ENCODE data around the gene TMEM266.

Gene TMEM266

DNA sequence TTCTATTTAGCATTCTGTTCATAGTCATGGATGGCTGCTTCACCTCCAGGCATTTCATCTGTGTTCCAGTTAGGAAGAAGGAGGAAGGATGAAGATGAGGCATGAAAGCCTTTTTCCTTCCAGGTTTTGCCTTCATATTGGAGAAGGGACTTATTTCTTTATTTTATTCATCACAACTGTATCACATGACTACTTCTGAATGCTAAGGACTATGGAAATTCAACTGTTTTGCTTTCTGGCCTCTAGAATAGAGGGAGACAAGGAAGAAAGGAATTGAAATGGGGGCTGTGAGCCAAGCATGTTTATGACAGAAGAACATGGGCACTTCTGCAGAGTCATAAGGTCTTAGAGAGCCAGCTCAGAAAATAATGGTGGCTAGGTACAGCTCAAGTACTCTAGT, 10.4 kb downstream of the TMEM266 start:
- no peak for DNase-seq (ENCODE audit: low spot score)

DNA sequence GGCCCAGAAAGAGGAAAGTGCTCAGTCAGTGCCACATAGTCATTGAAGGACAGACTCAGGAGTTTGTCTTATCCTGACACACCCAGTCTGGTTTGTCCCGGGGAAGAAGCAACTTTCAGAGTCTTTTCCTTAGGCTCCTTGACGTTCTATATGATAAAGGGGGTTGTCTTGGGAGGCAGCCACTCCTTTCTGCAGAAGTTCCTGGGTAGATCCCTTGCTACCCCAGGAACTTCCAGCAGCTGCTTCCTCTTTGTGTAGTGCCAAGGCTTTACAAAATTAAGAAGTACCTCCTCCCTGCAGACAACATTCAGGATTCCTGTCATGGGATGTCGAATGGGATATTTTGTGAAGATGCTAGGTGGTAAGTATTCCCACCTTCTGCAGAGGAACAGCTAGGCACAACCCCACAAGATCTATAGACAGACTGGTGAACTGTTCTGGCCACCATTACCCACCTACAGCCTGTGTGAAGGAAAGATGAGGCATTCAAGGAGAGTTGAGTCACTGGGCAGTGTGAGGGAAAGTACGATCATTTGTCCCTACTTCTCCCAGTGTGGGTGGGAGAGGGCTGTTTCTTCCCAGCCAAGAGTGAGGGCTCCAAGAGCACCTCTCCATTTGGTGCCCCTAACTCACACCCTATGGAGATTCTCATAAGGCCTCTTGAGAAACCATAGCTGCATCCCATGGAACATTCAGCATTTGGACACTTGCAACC, 11.3 kb downstream of the TMEM266 start:
- no peak for DNase-seq (ENCODE audit: low spot score)

DNA sequence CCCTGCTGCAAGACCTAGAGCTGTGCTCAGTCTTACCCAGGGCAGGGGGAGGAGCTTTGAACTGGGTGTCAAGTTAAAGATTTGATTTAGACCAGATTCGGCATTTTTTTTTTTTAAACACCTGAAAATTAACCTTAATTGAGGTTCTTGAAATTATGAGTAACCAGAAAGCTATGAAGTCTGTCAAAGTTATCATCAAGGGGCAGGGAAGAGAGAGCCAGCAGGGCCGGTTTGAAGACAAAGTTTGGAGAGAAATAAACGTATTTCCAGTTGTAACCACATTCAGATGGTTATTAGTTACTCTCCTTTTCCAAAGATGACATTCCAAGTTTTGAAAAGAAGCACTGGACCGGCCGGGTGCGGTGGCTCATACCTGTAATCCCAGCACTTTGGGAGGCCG, 12.0 kb downstream of the TMEM266 start:
- no peak for DNase-seq (ENCODE audit: low spot score)

DNA sequence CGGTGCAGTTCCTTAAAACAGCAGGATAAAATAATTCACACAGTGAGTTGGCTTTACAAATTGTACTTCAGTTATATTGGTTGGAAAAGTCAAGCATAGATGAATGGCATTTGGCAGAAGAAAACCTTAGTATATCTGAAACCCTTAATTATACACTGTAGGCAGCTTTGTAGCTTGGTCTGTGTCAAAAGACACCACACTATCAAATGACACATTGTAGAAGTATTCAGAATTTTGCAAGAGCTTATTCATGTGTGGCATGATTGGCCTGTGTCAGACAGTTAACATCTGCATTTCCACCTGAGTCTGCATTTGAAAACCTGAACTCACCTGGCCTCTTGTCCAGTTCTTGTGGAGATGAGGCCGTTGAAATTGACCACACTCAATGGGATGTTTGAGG, 13.8 kb downstream of the TMEM266 start:
- DNase-seq (ENCODE audit: low spot score): no peak

DNA sequence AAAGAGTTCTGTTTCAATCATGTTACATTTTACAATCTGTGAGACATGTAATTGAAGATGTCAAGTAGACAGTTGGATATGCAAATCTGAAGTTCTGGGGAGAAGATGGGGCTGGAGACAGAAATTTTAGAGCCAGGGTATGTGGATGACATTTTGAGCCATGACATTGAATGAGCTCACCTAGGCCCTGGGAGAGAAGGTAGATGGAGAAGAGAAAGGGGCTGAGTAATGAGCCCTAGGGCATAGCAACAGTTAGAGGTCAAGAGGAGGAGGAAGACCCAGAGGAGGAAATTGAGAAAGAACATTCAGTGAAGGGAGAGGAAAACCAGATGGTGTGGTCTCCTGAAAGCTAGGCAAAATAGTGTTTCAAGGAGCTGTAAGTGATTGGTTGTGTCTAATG, 15.3 kb downstream of the TMEM266 start:
- DNase-seq (ENCODE audit: low spot score): no peak

DNA sequence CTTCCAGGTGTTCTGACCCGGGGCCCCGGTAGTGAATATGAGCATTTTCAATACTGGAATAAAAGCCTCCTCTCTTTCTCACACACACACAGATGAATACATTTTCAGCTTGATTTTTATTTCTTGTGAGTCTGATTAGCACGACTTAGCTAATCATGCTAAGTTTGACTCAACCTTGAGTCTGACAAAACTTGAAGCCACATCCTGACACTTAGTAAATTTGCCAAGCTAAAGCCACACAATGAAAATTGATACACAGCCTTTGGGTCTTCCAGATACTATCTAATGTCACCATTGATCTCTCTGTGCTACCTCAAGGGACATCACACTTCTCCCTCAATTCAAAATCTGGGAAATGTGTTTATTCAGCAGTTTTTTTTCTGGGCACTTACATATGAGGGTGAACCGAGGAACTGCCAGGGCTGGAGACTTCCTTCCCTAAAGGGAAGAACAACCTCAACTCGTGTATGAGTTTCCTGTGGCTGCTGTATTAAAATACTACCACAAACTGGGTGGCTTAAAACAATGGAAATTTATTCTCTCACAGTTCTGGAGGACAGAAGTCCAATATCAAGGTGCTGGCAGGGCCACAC, 18.6 kb downstream of the TMEM266 start:
- DNase-seq (ENCODE audit: low spot score): no peak

DNA sequence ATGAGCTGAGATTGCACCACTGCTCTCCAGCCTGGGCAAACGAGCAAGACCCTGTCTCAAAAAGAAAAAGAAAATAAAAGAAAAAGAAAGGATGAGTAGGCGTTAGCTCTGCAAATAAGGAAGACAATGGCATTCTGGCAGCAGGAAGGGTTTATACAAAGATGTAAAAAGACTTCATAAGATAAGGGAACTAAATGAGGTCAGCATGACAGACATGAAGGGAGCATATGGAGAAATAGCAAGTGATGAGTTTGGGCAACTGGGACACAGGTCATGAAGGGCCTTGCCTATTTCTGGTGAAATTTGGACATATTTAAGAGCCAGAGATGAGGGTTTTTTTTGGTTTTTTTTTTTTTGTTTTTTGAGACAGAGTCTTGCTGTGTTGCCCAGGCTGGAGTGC, 24.5 kb downstream of the TMEM266 start:
- DNase-seq (ENCODE audit: low spot score): no peak

DNA sequence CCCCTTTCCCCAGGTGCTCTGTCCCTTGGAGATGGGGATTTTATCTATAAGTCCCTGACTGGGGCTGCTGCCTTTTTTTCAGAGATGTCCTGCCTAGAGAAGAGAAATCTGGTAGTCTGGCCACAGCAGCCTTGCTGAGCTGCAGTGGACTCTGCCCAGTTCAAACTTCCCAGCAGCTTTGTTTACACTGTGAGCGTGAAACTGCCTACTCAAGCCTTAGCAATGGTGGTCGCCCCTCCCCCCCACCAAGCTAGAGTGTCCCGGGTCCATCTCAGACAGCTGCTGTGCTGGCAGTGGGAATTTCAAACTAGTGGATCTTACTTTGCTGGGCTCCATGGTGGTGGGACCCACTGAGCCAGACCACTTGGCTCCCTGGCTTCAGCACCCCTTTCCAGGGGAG, 38.9 kb downstream of the TMEM266 start:
- DNase-seq (ENCODE audit: low spot score): no peak

DNA sequence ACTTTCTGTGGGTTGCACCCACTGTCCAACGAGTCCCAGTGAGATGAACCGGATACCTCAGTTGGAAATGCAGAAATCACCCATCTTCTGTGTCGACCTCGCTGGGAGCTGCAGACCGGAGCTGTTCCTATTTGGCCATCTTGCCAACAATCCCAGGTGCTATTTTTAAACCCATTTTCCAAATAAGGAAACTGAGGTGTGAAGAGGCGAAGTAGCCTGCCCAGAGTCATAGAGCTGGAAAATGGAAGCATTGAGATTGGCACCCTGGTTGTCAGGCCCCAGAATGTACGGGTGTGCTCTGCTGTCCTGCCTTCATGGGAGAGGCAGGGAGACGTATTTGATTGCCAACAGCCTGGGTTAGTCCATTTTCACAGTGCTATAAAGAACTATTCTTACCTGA, 39.6 kb downstream of the TMEM266 start:
- DNase-seq (ENCODE audit: low spot score): no peak

DNA sequence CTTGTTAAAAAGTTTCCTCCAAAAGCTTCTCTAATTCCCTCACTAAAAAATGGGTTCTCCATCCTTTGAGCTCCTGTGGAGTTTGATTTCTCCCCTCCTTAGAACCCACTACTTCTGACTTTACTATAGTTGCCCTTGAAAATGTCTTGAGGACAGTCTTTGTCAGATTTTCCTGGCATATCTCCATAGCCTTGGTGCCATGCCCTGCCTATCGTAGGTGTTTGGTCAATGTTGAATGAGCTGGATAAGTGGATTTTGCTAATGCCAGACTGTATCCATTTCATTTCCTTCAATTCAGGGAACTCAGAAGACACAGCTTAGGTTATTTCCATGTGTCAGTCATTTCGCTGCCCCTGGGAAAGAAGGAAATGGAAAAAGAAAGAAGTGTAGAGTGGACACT, 40.6 kb downstream of the TMEM266 start:
- DNase-seq (ENCODE audit: low spot score): no peak

DNA sequence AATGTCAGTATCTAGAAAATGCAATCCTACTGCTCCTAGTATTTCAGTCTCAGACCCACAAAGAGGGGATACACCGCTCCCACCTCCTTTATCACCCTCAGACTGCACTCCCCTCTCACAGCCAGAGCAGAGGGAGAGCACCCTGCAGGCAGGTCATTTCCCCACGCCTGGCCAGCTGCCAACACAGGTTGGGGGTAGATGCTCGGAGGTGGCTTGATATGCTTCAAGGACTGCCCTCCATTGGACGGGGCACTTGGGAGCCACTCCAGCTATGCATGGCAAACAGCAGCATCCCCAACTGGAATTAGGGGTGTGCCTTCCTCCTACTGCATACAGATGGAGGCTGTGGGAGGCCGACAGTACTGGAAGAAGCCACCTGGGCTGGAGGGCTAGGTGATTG, 41.9 kb downstream of the TMEM266 start:
- no peak for DNase-seq (ENCODE audit: low spot score)

DNA sequence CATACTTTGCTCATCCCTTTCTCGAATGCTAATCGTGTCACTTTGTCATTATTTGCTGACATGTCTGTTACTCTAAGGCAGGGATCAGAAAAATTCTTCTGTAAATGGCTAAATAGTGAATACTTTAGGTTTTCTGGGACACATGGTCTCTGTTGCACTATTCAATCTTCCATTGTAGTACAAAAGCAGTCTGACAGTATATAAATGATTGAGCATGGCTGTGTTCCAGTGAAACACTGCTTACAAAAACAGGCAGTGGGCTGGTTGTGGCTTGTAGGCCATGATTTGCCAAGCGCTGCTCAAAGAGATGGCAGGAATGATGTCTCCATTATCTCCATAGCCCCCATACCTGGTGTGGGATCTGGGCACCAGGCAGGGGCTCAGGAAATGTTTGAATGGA, 45.6 kb downstream of the TMEM266 start:
- DNase-seq (ENCODE audit: low spot score): no peak

DNA sequence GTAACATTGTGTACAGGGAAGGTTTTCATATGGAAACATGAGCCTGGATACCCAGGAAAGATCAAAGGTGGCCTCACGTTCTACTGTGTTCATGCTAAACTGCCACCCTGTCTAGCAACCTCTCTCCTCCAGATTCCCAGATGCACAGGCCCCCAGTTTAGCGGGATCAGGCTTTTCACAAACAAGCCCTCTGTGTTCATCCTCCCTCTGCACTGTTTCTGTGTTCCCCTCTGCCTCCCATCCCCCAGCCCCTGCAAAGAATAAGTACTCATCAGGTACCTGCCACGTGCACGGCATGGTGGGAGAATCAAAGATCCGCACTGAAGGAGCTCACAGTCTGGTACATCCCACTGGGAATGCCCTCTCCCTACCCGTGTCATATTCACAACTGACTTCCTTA, 46.1 kb downstream of the TMEM266 start:
- DNase-seq (ENCODE audit: low spot score): no peak

DNA sequence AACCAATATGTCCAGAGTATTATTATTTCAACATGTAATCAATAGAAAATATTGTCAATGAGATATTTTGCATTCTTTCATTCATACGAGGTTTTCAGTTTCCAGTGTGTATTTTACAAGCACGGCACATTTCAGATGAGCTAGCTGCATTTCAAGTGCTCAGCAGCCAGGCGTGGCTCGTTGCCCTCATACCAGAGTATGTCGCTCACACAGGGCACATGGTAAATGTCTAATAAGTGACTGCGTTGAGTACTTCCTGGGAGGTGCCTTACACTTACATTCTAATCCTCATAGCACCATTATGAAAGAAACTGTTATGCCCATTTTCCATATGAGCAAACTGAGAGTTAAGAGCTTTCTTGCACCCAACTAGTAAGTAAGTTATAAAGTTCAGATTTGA, 47.4 kb downstream of the TMEM266 start:
- no peak for DNase-seq (ENCODE audit: low spot score)

DNA sequence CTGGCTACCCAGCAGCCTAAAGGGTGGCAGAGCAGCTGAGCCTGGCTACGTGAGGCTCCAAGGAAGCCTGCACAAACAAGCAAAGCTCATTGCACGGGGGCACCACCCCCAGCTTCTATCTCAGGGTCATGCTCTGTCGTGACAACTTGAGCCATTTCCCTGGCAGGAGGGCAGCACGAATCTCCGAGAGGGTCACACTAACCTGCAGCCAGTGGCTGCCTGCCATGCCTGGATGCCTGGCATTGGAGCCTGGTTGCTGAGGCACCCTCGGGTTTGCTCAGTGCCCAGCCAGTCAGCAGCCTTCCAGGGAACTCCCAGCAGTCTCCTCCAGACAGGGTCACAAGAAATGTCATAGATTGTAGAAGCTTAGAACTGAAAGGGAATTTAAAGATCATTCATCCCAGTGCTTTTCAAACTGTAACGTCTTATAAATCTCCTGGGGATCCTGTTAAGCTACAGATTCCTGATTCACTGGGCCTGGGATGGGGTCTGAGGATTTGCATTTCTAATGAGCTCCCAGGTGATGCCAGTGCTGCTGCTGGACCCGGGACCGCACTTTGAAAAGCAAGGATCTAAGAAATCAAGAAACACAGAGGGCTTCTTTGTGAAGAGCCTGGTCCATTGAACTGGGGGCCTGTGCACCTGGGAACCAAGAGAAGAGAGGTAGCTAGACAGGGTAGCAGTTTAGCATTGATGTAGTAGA, 48.4 kb downstream of the TMEM266 start:
- DNase-seq (ENCODE audit: low spot score): no peak

DNA sequence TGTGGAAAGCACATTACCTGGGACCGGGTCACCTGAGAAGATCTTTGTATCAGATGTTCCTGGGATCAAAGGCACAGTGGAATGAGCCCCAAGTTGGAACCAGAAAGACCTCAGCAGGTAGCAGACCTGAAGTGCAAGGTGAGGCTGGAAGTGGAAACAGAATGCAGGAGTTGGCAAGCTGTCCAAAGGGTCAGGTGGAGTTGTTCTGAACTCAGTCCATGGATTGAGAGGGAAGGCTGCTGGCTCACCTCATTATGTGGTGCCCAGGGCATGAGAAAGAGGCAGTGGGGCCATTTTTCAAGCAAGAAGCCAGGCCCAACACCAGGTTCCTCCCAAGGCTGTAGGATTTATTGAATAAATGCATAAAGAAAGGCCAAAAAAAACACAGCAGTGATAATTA, 49.3 kb downstream of the TMEM266 start:
- no peak for DNase-seq (ENCODE audit: low spot score)

DNA sequence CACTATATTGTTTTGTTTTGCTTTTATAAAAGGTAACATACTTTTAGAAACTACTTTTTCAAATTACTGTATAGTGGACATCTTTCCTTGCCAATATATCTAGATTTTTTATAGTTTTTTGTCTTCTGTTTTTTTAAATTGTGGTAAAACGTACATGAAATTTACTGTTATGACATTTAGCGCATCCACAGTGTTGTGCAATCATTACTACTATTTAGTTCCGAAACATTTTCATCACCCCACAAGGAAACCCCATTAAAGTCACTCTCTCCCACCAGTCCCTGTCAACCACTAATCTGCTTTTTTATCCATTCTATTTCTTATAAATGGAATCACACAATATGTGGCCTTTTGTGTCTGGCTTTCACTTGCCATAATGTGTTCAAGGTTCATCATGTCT, 54.8 kb downstream of the TMEM266 start:
- no peak for DNase-seq (ENCODE audit: low spot score)

DNA sequence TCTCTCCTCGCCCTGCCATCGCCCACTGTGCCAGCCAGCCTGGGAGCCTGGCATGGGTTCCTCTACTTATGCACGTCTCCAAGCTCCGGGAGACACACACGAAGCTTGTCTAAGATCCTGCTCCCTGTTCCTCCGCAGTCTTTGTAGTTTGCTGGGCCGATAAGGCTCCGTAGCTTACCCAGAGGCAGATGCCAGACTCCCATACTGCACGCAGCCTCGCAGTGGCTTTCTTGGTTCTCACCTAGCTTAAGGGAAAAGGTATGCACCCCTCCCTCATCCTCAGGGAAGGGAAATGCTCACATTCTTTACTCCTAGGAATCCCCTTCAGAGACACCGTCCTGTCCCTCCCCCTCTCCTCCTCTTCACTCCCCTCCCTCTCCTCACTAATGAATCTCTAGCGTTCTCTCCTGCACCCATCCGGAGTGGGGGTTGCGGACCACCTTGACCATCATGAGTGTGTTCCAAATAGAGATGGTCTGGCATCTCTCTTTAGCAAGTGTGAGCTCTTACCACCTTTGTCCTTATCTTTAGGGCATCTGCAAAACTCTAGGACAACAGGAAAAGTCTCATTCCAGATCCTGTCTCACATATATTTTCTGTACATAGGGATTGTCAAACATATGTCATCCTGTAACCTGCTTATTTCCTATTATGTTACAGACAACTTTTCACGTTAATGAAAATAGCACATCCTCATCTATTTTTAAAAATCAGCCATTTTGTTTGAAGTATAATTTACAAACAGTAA, 56.5 kb downstream of the TMEM266 start:
- DNase-seq (ENCODE audit: low spot score): no peak

DNA sequence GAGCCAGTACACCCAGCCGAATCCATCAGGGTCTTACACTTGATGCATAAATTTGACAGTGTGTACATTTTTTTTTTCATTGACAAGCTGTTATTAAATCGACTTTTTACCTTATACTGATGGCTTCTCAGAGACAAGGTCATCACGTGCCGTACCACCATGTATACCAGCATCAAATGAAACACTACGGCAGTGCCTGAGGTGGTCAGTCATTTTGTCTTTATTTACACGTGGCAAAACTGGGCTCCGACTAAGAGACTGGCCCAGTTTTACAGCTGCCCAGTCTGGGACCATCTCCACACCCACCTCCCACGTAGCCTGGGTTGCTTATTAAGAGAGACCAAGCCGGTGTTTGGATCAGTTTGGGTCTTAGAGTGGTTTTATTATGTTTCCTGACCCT, 57.4 kb downstream of the TMEM266 start:
- no peak for DNase-seq (ENCODE audit: low spot score)

DNA sequence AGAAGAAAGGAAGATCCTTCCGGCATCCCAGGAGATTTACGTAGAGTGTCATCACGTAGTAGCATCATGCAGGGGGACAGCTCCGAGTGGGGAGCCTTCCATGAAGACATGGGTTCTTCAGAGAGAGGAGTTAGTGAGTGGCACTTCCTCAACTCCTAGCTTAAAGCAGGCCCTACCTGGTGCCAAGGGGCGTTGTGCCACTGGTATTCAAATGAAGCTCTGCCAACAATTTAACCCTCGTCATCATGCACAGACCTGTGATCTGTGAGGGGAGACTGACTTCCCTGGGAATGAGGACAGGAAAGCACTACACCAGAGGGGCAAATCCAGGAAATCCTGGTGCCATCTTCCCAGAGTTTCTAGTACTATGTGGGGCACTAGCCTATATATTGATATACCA, 59.0 kb downstream of the TMEM266 start:
- no peak for DNase-seq (ENCODE audit: low spot score)

DNA sequence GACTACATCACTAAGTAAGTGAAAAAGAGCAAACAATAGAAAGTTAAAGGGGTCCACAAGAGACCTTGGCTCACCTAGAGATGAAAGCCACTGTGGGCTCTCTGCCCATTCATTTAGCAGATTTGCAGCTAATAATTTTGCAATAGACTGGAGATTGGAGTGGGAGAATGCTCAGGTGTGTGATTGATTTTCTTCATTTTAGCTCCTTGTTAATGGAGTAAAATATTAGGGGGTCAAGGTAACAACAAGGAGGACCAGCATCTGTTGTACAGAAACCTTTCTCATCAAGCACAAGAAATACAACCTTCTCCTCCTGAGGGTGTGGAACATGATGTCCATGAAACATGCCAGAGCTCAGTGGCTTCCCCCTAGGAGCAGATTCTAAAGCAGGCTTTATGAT, 63.2 kb downstream of the TMEM266 start:
- no peak for DNase-seq (ENCODE audit: low spot score)

DNA sequence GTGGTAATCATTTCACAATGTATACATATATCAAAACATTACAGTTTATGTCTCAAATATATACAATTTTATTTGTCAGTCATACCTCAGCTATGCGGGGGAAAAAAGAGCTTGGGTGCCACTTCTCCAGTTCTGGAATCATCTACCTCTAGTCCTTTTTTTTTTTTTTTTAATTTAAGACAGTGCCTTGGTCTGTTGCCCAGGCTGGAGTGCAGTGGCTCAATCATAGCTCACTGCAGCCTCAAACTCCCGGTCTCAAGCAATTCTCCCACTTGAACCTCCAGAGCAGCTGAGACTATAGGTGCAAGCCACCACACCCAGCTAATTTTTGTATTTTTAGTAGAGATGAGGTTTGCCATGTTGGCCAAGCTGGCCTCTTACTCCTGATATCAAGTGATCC, 67.4 kb downstream of the TMEM266 start:
- DNase-seq (ENCODE audit: low spot score): no peak

DNA sequence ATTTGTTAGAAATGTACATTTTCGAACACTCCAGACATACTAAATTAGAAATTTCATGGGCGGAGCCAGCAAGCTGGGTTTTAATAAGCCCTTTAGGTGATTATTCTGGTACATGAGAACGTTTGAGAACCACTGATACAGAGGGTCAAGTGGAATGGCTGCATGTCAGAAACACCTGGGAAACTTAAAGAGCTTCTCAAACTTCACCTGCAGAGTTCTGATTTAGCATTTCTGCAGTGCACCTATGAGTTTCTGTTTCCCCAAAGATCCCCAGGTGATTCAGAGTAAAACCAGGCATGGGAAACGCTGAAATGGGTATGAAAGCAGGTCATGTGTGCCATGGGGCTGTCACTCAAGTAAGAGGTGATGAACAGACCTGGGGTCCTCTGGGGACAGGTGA, 68.1 kb downstream of the TMEM266 start:
- no peak for DNase-seq (ENCODE audit: low spot score)
